Activated naive CD8-positive, alpha-beta T cell treated with anti-CD3 and anti-CD28 coated beads, Interleukin-2, amount 50 U/mL, for 24 hours (primary cell): ENCODE measurements around the gene MYH2.

Experiments used
- ATAC-seq: fragments of 150-1000 bp; cut with Tn5 transposase; one replicate; pipeline ENCODE4 v1.10.0; 2021
- DNase-seq: peaks from one replicate; pipeline ENCODE4 v3.0.0; 2021
- H3K27ac Mint-ChIP-seq: one replicate; pipeline ENCODE4 v1.8.0; 2021; ENCODE audit warnings: mild to moderate bottlenecking, mixed read lengths
- H3K27me3 Mint-ChIP-seq: one replicate; pipeline ENCODE4 v1.8.0; 2021; ENCODE audit warnings: mixed read lengths
- H3K36me3 Mint-ChIP-seq: one replicate; pipeline ENCODE4 v1.8.0; 2021; ENCODE audit warnings: low read depth, mixed read lengths
- H3K4me1 Mint-ChIP-seq: one replicate; pipeline ENCODE4 v1.8.0; 2021; ENCODE audit warnings: mixed read lengths
- H3K4me3 Mint-ChIP-seq: one replicate; pipeline ENCODE4 v1.8.0; 2021; ENCODE audit warnings: mild to moderate bottlenecking, moderate library complexity, mixed read lengths
- H3K9me3 Mint-ChIP-seq: one replicate; pipeline ENCODE4 v1.8.0; 2021; ENCODE audit warnings: mixed read lengths

Gene MYH2

GRCh38 chr17:10532026-10532425, 17.4 kb downstream of the MYH2 start:
- Mint-ChIP-seq H3K36me3 (no peaks in the 10 kb centered on the region), H3K4me1 (no peaks in the 10 kb centered on the region), H3K4me3 (no peak overlapping the region), H3K27me3 (peaks cover 12% of the 10 kb centered on the region), H3K9me3 (no peaks in the 10 kb centered on the region), H3K27ac (no peak overlapping the region)
- no peak for DNase-seq
- no peak for ATAC-seq

GRCh38 chr17:10527419-10527818, 22.0 kb downstream of the MYH2 start:
- Mint-ChIP-seq H3K36me3 (no peaks in the 10 kb centered on the region), H3K4me3 (no peak overlapping the region), H3K27me3 (peaks cover 4% of the 10 kb centered on the region), H3K9me3 (peaks cover 7% of the 10 kb centered on the region), H3K27ac (no peak overlapping the region), H3K4me1 (no peaks in the 10 kb centered on the region)
- no peak for ATAC-seq
- no peak for DNase-seq

GRCh38 chr17:10526517-10526916, 22.9 kb downstream of the MYH2 start:
- no peak for ATAC-seq
- DNase-seq = no peak
- Mint-ChIP-seq H3K27me3 (peaks cover 3% of the 10 kb centered on the region), H3K36me3 (no peaks in the 10 kb centered on the region), H3K9me3 (peaks cover 7% of the 10 kb centered on the region), H3K27ac (no peak overlapping the region), H3K4me1 (no peaks in the 10 kb centered on the region), H3K4me3 (no peak overlapping the region)

GRCh38 chr17:10523064-10523463, 26.4 kb downstream of the MYH2 start:
- Mint-ChIP-seq H3K27me3 (peaks cover 4% of the 10 kb centered on the region), H3K4me1 (no peaks in the 10 kb centered on the region), H3K4me3 (no peak overlapping the region), H3K27ac (no peak overlapping the region), H3K36me3 (no peaks in the 10 kb centered on the region), H3K9me3 (peaks cover 7% of the 10 kb centered on the region)
- ATAC-seq (no peak), DNase-seq (no peak)

GRCh38 chr17:10521949-10522348, 27.5 kb downstream of the MYH2 start:
- DNase-seq = no peak
- no peak overlapping the region for H3K4me3 Mint-ChIP-seq
- H3K27me3 Mint-ChIP-seq = peaks cover 4% of the 10 kb centered on the region
- no peaks in the 10 kb centered on the region for H3K36me3 Mint-ChIP-seq
- no peaks in the 10 kb centered on the region for H3K4me1 Mint-ChIP-seq
- H3K9me3 Mint-ChIP-seq = peaks cover 7% of the 10 kb centered on the region
- ATAC-seq = no peak
- H3K27ac Mint-ChIP-seq = no peak overlapping the region

GRCh38 chr17:10518271-10519037, 31.0 kb downstream of the MYH2 start, which contains the start of gene MYH1:
Gene MYH1, minus strand, starts transcription at chr17:10518542. Its CDS starts 1,900 bp downstream, at chr17:10516642.
- Mint-ChIP-seq H3K27me3 (peaks cover 4% of the 10 kb centered on the region), H3K4me3 (no peak within 1 kb of the TSS), H3K27ac (no peak within 1 kb of the TSS), H3K4me1 (no peaks in the 10 kb centered on the region), H3K36me3 (no peaks in the 10 kb centered on the region), H3K9me3 (peaks cover 5% of the 10 kb centered on the region)
- no peak for DNase-seq
- no peak for ATAC-seq

- Mint-ChIP-seq H3K27me3 (peaks cover 4% of the 10 kb centered on the region), H3K36me3 (no peaks in the 10 kb centered on the region), H3K4me3 (no peak overlapping the region)
Observed at GRCh38 chr17:10516638-10517037, 32.8 kb downstream of the MYH2 start.

GRCh38 chr17:10516065-10516464, 33.4 kb downstream of the MYH2 start:
- Mint-ChIP-seq H3K9me3 (no peaks in the 10 kb centered on the region), H3K27me3 (peaks cover 4% of the 10 kb centered on the region), H3K27ac (no peak overlapping the region), H3K36me3 (no peaks in the 10 kb centered on the region), H3K4me3 (no peak overlapping the region), H3K4me1 (no peaks in the 10 kb centered on the region)
- DNase-seq = no peak
- no peak for ATAC-seq

More at GRCh38 chr17:10516638-10517037, 32.8 kb downstream of the MYH2 start:
- ATAC-seq (no peak), DNase-seq (no peak)
- no peak overlapping the region for H3K27ac Mint-ChIP-seq
- no peaks in the 10 kb centered on the region for H3K9me3 Mint-ChIP-seq
- H3K4me1 Mint-ChIP-seq = no peaks in the 10 kb centered on the region

- Mint-ChIP-seq H3K4me1 (no peaks in the 10 kb centered on the region), H3K4me3 (no peak overlapping the region), H3K9me3 (no peaks in the 10 kb centered on the region), H3K27me3 (no peaks in the 10 kb centered on the region), H3K27ac (no peak overlapping the region), H3K36me3 (no peaks in the 10 kb centered on the region)
- DNase-seq = no peak
- ATAC-seq = no peak
Observed at GRCh38 chr17:10513299-10514067, 36.0 kb downstream of the MYH2 start.

GRCh38 chr17:10512856-10513255, 36.6 kb downstream of the MYH2 start:
- no peak for ATAC-seq
- Mint-ChIP-seq H3K4me3 (no peak overlapping the region), H3K27me3 (no peaks in the 10 kb centered on the region)

GRCh38 chr17:10499950-10500349, 49.5 kb downstream of the MYH2 start:
- no peaks in the 10 kb centered on the region for H3K27me3 Mint-ChIP-seq

More at GRCh38 chr17:10512856-10513255, 36.6 kb downstream of the MYH2 start:
- Mint-ChIP-seq H3K4me1 (no peaks in the 10 kb centered on the region), H3K36me3 (no peaks in the 10 kb centered on the region), H3K27ac (no peak overlapping the region), H3K9me3 (no peaks in the 10 kb centered on the region)
- no peak for DNase-seq

GRCh38 chr17:10492004-10492403, 57.5 kb downstream of the MYH2 start:
- ATAC-seq (no peak), DNase-seq (no peak)
- peaks cover 2% of the 10 kb centered on the region for H3K27me3 Mint-ChIP-seq
- no peaks in the 10 kb centered on the region for H3K36me3 Mint-ChIP-seq
- peaks cover 37% of the 10 kb centered on the region for H3K9me3 Mint-ChIP-seq
- no peak overlapping the region for H3K4me3 Mint-ChIP-seq
- H3K27ac Mint-ChIP-seq = no peak overlapping the region
- no peaks in the 10 kb centered on the region for H3K4me1 Mint-ChIP-seq

More at GRCh38 chr17:10499950-10500349, 49.5 kb downstream of the MYH2 start:
- no peaks in the 10 kb centered on the region for H3K4me1 Mint-ChIP-seq
- DNase-seq (no peak), ATAC-seq (no peak)
- H3K4me3 Mint-ChIP-seq = no peak overlapping the region
- H3K9me3 Mint-ChIP-seq = no peaks in the 10 kb centered on the region
- no peaks in the 10 kb centered on the region for H3K36me3 Mint-ChIP-seq
- no peak overlapping the region for H3K27ac Mint-ChIP-seq

- H3K9me3 Mint-ChIP-seq = peaks cover 34% of the 10 kb centered on the region
- ATAC-seq (no peak), DNase-seq (no peak)
- peaks cover 5% of the 10 kb centered on the region for H3K27me3 Mint-ChIP-seq
- no peak overlapping the region for H3K4me3 Mint-ChIP-seq
- no peaks in the 10 kb centered on the region for H3K4me1 Mint-ChIP-seq
- H3K27ac Mint-ChIP-seq = no peak overlapping the region
- no peaks in the 10 kb centered on the region for H3K36me3 Mint-ChIP-seq
Observed at GRCh38 chr17:10482252-10482651, 67.2 kb downstream of the MYH2 start.

- Mint-ChIP-seq H3K4me1 (no peaks in the 10 kb centered on the region), H3K36me3 (no peaks in the 10 kb centered on the region), H3K27me3 (peaks cover 5% of the 10 kb centered on the region), H3K9me3 (peaks cover 4% of the 10 kb centered on the region), H3K4me3 (no peak overlapping the region), H3K27ac (no peak overlapping the region)
- DNase-seq (no peak), ATAC-seq (no peak)
Observed at GRCh38 chr17:10477701-10478100, 71.8 kb downstream of the MYH2 start.

GRCh38 chr17:10474536-10474935, 74.9 kb downstream of the MYH2 start:
- DNase-seq (no peak), ATAC-seq (no peak)
- no peak overlapping the region for H3K4me3 Mint-ChIP-seq
- H3K4me1 Mint-ChIP-seq = no peaks in the 10 kb centered on the region
- H3K27ac Mint-ChIP-seq = no peak overlapping the region
- H3K9me3 Mint-ChIP-seq = no peaks in the 10 kb centered on the region
- no peaks in the 10 kb centered on the region for H3K36me3 Mint-ChIP-seq
- H3K27me3 Mint-ChIP-seq = no peaks in the 10 kb centered on the region
